GM12878 (cell line): ENCODE measurements around the gene VPS45. TPM values are rescaled to one million over a fixed set of nuclear protein-coding genes. Genes with fewer than 3 reads are reported as not detected.
A peak's percentile ranks its signal among the peaks of the same experiment; 100 is the strongest.

ENCODE experiments used
- CEBPB ChIP-seq, 2 experiments: fragments of 150-350 bp in 1 of 2; IDR thresholded peaks; 2 replicates each; pipeline ENCODE4 v1.6.1; 2012 to 2014; ENCODE audit warnings: low read depth in 2 of 2, low read length in 2 of 2, borderline replicate concordance in 1 of 2, inconsistent platforms in 1 of 2
- ETV6 ChIP-seq, 2 experiments: fragments of 450-650 bp in 1 of 2; IDR thresholded peaks in 1 of 2; conservative IDR thresholded peaks in 1 of 2; 2 replicates each; pipeline ENCODE4 v1.6.1; 2014; ENCODE audit warnings: antibody characterized with exemption in 1 of 2, borderline replicate concordance in 1 of 2, low read depth in 1 of 2, mild to moderate bottlenecking in 1 of 2, moderate library complexity in 1 of 2
- IKZF1 ChIP-seq: fragments of 450-650 bp; conservative IDR thresholded peaks from 2 replicates; pipeline ENCODE4 v1.6.1; 2017; ENCODE audit warnings: antibody characterized with exemption, mild to moderate bottlenecking
- LARP7 ChIP-seq: fragments of 450-650 bp; IDR thresholded peaks from 2 replicates; pipeline ENCODE4 v1.6.1; 2017; ENCODE audit warnings: mild to moderate bottlenecking
- MTA3 ChIP-seq: IDR thresholded peaks from 2 replicates; pipeline ENCODE4 v1.6.1; 2012; ENCODE audit warnings: low read length, inconsistent platforms, borderline replicate concordance
- NFIC ChIP-seq: IDR thresholded peaks from 2 replicates; pipeline ENCODE4 v1.6.1; 2012; ENCODE audit warnings: low read depth, mild to moderate bottlenecking, inconsistent platforms, low read length, moderate library complexity
- NFYB ChIP-seq: IDR thresholded peaks from 2 replicates; pipeline ENCODE4 v1.6.1; 2011; ENCODE audit warnings: low read depth, mild to moderate bottlenecking, low read length, improper control_type of control experiment, moderate library complexity; ENCODE audit not compliant: insufficient read depth
- PAX5 ChIP-seq: IDR thresholded peaks from 2 replicates; pipeline ENCODE4 v1.6.1; 2011; ENCODE audit warnings: low read depth, low read length, borderline replicate concordance
- RAD21 ChIP-seq: IDR thresholded peaks from 2 replicates; pipeline ENCODE4 v1.6.1; 2011; ENCODE audit warnings: mild to moderate bottlenecking, low read depth, low read length, moderate library complexity; ENCODE audit not compliant: insufficient read depth
- SIN3A ChIP-seq: IDR thresholded peaks from 2 replicates; pipeline ENCODE4 v1.6.1; 2012; ENCODE audit warnings: low read depth, low read length, improper control_type of control experiment
- SMAD5 ChIP-seq: IDR thresholded peaks from 2 replicates; pipeline ENCODE4 v1.6.1; 2016; ENCODE audit warnings: antibody characterized with exemption, low read depth
- SREBF2 ChIP-seq: IDR thresholded peaks from 2 replicates; pipeline ENCODE4 v1.6.1; 2012; ENCODE audit warnings: mild to moderate bottlenecking, low read length
- TARDBP ChIP-seq: IDR thresholded peaks from 2 replicates; pipeline ENCODE4 v1.6.1; 2016; ENCODE audit warnings: borderline replicate concordance
- polyA plus RNA-seq, 11 experiments: library from polyadenylated mRNA; depleted of rRNA in 4 of 11; unstranded in 6 of 11; stranded (reverse) in 5 of 11; fragments of >200 nt; fragmentation: Nextera tagmentation in 4 of 11; fragmentation: Illumina TruSeq in 1 of 11; extraction: Ambion mirVana in 4 of 11; extraction: Trizol in 1 of 11; gene quantifications; 1 replicate in 1 of 11; 2 replicates in 10 of 11; pipeline versions ENCODE4 v1.2.1 to v1.2.3, GENCODE V29; 2011 to 2016; ENCODE audit warnings: inconsistent platforms in 2 of 11, missing spikeins in 2 of 11, low read depth in 1 of 11
- total RNA-seq, 4 experiments: library from RNA; depleted of rRNA in 3 of 4; stranded (reverse); fragments of >200 nt in 3 of 4; fragmentation: Illumina TruSeq in 1 of 4; extraction: Trizol in 1 of 4; gene quantifications; 2 replicates each; pipeline versions ENCODE4 v1.2.1 to v1.2.3, GENCODE V29; 2013 to 2021
- TF ChIP-seq, protein P1 (sequence below), 3 experiments: IDR thresholded peaks in 2 of 3; conservative IDR thresholded peaks in 1 of 3; 2 replicates each; pipeline ENCODE4 v1.5.1; 2011; ENCODE audit warnings: low read depth in 3 of 3, low read length in 3 of 3, mild to moderate bottlenecking in 3 of 3, control low read depth in 2 of 3, moderate library complexity in 2 of 3, inconsistent platforms in 1 of 3, mixed read lengths in 1 of 3; ENCODE audit not compliant: control insufficient read depth in 2 of 3, insufficient read depth in 1 of 3; ENCODE audit errors: extremely low read depth in 1 of 3
- TF ChIP-seq, protein P2 (sequence below): fragments of 450-650 bp; formaldehyde crosslinking; IDR thresholded peaks from 2 replicates; pipeline ENCODE4 v1.4.0; 2022; ENCODE audit warnings: mild to moderate bottlenecking, moderate library complexity
- TF ChIP-seq, protein P3 (sequence below): fragments of 450-650 bp; IDR thresholded peaks from 2 replicates; pipeline ENCODE4 v1.6.1; 2017; ENCODE audit warnings: borderline replicate concordance
- TF ChIP-seq, protein P4 (sequence below): fragments of 450-650 bp; IDR thresholded peaks from 2 replicates; pipeline ENCODE4 v1.6.1; 2018; ENCODE audit warnings: borderline replicate concordance, mild to moderate bottlenecking; ENCODE audit not compliant: partially characterized antibody
- TF ChIP-seq, protein P5 (sequence below): IDR thresholded peaks from 2 replicates; pipeline ENCODE4 v1.6.1; 2011; ENCODE audit warnings: low read depth, mild to moderate bottlenecking, low read length, moderate library complexity, borderline replicate concordance; ENCODE audit errors: extremely low read depth

Gene VPS45
- total and polyA plus RNA-seq, 10 of the 15 experiments (the other 5 are each of a cell fraction or from before 2014, with no cell fraction given), result 24.4 to 48.7 (median 34.5) TPM

DNA sequence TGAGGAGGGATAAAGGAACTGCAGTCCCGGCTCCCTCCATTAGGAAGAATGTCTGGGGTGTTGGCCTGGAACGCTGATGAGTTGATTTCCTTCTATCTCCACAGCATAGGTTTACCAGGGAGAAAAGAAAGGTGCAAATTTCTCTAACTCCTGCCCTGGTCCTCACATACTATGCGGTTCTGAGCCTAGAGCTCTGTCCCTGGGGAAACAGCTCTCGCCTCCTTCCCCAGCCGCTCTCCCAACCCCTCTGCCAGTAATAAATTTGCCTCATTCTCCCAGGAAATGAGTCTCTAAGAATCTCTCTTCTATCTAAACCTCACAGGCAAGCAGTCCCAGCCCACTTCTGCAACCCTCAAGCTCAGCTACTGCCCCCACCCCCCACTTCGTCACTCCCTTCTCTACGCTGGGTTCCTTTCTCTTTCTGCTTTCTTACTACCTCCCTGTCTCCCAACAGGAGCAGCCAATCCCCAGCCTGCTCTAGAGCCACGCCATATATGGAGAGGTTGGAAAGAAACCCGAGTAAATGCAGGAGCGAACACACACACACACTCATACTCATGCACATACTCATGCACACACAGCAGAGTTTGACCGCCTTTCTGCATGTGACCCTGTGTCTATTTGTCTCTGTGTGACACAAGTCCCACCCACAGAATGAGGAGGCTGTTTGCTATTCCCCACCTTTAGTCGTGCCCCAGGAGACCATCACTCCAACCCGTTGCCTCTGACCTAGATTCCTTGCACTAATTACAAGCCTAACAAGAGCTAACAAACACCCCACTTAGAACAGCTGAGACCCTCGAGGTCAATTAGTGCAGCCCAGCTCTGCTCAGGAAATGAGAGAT is 95.5 kb downstream of the VPS45 start (continued):
- TF ChIP-seq, protein P1, sequence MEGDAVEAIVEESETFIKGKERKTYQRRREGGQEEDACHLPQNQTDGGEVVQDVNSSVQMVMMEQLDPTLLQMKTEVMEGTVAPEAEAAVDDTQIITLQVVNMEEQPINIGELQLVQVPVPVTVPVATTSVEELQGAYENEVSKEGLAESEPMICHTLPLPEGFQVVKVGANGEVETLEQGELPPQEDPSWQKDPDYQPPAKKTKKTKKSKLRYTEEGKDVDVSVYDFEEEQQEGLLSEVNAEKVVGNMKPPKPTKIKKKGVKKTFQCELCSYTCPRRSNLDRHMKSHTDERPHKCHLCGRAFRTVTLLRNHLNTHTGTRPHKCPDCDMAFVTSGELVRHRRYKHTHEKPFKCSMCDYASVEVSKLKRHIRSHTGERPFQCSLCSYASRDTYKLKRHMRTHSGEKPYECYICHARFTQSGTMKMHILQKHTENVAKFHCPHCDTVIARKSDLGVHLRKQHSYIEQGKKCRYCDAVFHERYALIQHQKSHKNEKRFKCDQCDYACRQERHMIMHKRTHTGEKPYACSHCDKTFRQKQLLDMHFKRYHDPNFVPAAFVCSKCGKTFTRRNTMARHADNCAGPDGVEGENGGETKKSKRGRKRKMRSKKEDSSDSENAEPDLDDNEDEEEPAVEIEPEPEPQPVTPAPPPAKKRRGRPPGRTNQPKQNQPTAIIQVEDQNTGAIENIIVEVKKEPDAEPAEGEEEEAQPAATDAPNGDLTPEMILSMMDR (IDR thresholded peaks at IDR 0.05 in 2 of 3, conservative IDR thresholded peaks at IDR 0.05 in 1 of 3; ENCODE audit: control insufficient read depth in 2 of 3, extremely low read depth in 1 of 3, insufficient read depth in 1 of 3, low read depth in 3 of 3, low read length in 3 of 3), result no peak
- TF ChIP-seq NFIC (no peak), TARDBP (no peak), SIN3A (no peak), NFYB (peak; percentile 58; the same call in 1 of the 2 replicates), RAD21 (no peak), LARP7 (no peak; the same call in 1 of the 2 replicates), MTA3 (no peak), PAX5 (0 out of 2 replicates have a peak, but pooled peaks have one; percentile 18), IKZF1 (peak; percentile 74), CEBPB (IDR thresholded peaks at IDR 0.05; ENCODE audit: borderline replicate concordance in 1 of 2, low read depth in 2 of 2, low read length in 2 of 2) (no peak), SMAD5 (0 out of 2 replicates have a peak, but pooled peaks have one; percentile 63), ETV6 (conservative IDR thresholded peaks at IDR 0.05 in 1 of 2, IDR thresholded peaks at IDR 0.05 in 1 of 2; ENCODE audit: borderline replicate concordance in 1 of 2, low read depth in 1 of 2) (peak in 1 of 2 experiments; percentile 20; a peak in 1 of 4 replicates), SREBF2 (no peak)
- TF ChIP-seq, protein P2, sequence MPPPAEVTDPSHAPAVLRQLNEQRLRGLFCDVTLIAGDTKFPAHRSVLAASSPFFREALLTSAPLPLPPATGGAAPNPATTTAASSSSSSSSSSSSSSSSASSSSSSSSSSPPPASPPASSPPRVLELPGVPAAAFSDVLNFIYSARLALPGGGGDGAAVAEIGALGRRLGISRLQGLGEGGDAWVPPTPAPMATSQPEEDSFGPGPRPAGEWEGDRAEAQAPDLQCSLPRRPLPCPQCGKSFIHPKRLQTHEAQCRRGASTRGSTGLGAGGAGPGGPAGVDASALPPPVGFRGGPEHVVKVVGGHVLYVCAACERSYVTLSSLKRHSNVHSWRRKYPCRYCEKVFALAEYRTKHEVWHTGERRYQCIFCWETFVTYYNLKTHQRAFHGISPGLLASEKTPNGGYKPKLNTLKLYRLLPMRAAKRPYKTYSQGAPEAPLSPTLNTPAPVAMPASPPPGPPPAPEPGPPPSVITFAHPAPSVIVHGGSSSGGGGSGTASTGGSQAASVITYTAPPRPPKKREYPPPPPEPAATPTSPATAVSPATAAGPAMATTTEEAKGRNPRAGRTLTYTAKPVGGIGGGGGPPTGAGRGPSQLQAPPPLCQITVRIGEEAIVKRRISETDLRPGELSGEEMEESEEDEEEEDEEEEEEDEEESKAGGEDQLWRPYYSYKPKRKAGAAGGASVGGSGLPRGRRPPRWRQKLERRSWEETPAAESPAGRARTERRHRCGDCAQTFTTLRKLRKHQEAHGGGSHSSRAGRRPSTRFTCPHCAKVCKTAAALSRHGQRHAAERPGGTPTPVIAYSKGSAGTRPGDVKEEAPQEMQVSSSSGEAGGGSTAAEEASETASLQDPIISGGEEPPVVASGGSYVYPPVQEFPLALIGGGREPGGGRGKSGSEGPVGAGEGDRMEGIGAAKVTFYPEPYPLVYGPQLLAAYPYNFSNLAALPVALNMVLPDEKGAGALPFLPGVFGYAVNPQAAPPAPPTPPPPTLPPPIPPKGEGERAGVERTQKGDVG (CRISPR knock-in tag), result no peak
- TF ChIP-seq, protein P3, sequence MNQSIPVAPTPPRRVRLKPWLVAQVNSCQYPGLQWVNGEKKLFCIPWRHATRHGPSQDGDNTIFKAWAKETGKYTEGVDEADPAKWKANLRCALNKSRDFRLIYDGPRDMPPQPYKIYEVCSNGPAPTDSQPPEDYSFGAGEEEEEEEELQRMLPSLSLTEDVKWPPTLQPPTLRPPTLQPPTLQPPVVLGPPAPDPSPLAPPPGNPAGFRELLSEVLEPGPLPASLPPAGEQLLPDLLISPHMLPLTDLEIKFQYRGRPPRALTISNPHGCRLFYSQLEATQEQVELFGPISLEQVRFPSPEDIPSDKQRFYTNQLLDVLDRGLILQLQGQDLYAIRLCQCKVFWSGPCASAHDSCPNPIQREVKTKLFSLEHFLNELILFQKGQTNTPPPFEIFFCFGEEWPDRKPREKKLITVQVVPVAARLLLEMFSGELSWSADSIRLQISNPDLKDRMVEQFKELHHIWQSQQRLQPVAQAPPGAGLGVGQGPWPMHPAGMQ, result no peak
- TF ChIP-seq, protein P4, sequence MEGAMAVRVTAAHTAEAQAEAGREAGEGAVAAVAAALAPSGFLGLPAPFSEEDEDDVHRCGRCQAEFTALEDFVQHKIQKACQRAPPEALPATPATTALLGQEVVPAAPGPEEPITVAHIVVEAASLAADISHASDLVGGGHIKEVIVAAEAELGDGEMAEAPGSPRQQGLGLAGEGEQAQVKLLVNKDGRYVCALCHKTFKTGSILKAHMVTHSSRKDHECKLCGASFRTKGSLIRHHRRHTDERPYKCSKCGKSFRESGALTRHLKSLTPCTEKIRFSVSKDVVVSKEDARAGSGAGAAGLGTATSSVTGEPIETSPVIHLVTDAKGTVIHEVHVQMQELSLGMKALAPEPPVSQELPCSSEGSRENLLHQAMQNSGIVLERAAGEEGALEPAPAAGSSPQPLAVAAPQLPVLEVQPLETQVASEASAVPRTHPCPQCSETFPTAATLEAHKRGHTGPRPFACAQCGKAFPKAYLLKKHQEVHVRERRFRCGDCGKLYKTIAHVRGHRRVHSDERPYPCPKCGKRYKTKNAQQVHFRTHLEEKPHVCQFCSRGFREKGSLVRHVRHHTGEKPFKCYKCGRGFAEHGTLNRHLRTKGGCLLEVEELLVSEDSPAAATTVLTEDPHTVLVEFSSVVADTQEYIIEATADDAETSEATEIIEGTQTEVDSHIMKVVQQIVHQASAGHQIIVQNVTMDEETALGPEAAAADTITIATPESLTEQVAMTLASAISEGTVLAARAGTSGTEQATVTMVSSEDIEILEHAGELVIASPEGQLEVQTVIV, result no peak
- TF ChIP-seq, protein P5, sequence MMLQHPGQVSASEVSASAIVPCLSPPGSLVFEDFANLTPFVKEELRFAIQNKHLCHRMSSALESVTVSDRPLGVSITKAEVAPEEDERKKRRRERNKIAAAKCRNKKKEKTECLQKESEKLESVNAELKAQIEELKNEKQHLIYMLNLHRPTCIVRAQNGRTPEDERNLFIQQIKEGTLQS, result no peak
